Parathyroid adenoma (tissue), 2 donors: ENCODE results near the gene HOXA6.
A peak's percentile ranks its signal among the peaks of the same experiment; 100 is the strongest.

Experiments
- H2AFZ ChIP-seq: fragments of 300-600 bp; sonication (generic); one replicate; pipeline ENCODE4 v1.7.0; 2017; ENCODE audit warnings: antibody characterized with exemption, mild to moderate bottlenecking
- H3K27ac ChIP-seq: fragments of 300-600 bp; sonication (generic); one replicate; pipeline ENCODE4 v1.7.0; 2017
- H3K27me3 ChIP-seq: fragments of 300-600 bp; sonication (generic); one replicate; pipeline ENCODE4 v1.7.0; 2017; ENCODE audit warnings: low read length; ENCODE audit not compliant: control insufficient read depth, insufficient read depth
- H3K36me3 ChIP-seq: fragments of 300-600 bp; sonication (generic); one replicate; pipeline ENCODE4 v1.7.0; 2017; ENCODE audit warnings: low read length; ENCODE audit not compliant: control insufficient read depth, insufficient read depth
- H3K4me1 ChIP-seq: fragments of 300-600 bp; sonication (generic); one replicate; pipeline ENCODE4 v1.7.0; 2017; ENCODE audit warnings: control low read depth
- H3K4me2 ChIP-seq: fragments of 300-600 bp; sonication (generic); one replicate; pipeline ENCODE4 v1.7.0; 2017; ENCODE audit warnings: low read length
- H3K4me3 ChIP-seq: fragments of 300-600 bp; sonication (generic); one replicate; pipeline ENCODE4 v1.7.0; 2017; ENCODE audit warnings: low read depth, low read length
- H3K79me2 ChIP-seq: fragments of 300-600 bp; sonication (generic); one replicate; pipeline ENCODE4 v1.7.0; 2017; ENCODE audit warnings: control low read depth
- H3K9ac ChIP-seq: fragments of 300-600 bp; sonication (generic); one replicate; pipeline ENCODE4 v1.7.0; 2017; ENCODE audit warnings: mild to moderate bottlenecking
- H3K9me3 ChIP-seq: fragments of 300-600 bp; sonication (generic); one replicate; pipeline ENCODE4 v1.7.0; 2017; ENCODE audit warnings: low read length; ENCODE audit not compliant: control insufficient read depth
- CTCF ChIP-seq: fragments of 300-600 bp; sonication (generic); IDR thresholded peaks from one replicate; pipeline ENCODE4 v1.7.0; 2017; ENCODE audit warnings: antibody characterized with exemption, mild to moderate bottlenecking
- donor health status: primary hyperparathyroidism.

Gene HOXA6

GRCh38 chr7:27145165-27145913 lies 2.2 kb downstream of the HOXA6 start:
- no peaks in the 10 kb centered on the region for H3K79me2 ChIP-seq
- H3K4me2 ChIP-seq, result no peak overlapping the region
- no peak for TF ChIP-seq CTCF
- no peaks in the 10 kb centered on the region for H3K9me3 ChIP-seq
- no peak overlapping the region for H3K27ac ChIP-seq
- no peaks in the 10 kb centered on the region for H3K36me3 ChIP-seq
- H3K4me1 ChIP-seq, result no peaks in the 10 kb centered on the region
- H3K9ac ChIP-seq, result no peak overlapping the region
- no peak overlapping the region for H2AFZ ChIP-seq
- no peaks in the 10 kb centered on the region for H3K27me3 ChIP-seq
- H3K4me3 ChIP-seq, result no peak overlapping the region

GRCh38 chr7:27144781-27145164 lies 2.8 kb downstream of the HOXA6 start:
- Histone ChIP-seq H3K27me3 (no peaks in the 10 kb centered on the region), H3K4me3 (no peak overlapping the region), H3K4me2 (no peak overlapping the region), H3K27ac (no peak overlapping the region), H3K36me3 (no peaks in the 10 kb centered on the region), H3K4me1 (no peaks in the 10 kb centered on the region), H2AFZ (no peak overlapping the region), H3K9me3 (no peaks in the 10 kb centered on the region), H3K79me2 (no peaks in the 10 kb centered on the region), H3K9ac (no peak overlapping the region)
- TF ChIP-seq CTCF, result no peak

- peak overlapping the region; percentile 43 for H3K4me2 ChIP-seq
- no peaks in the 10 kb centered on the region for H3K4me1 ChIP-seq
- H3K27ac ChIP-seq, result no peak overlapping the region
- no peak for TF ChIP-seq CTCF
- no peaks in the 10 kb centered on the region for H3K27me3 ChIP-seq
- peak overlapping the region; percentile 80 for H3K4me3 ChIP-seq
- H3K9ac ChIP-seq, result no peak overlapping the region
- no peaks in the 10 kb centered on the region for H3K79me2 ChIP-seq
- no peak overlapping the region for H2AFZ ChIP-seq
- H3K36me3 ChIP-seq, result no peaks in the 10 kb centered on the region
- H3K9me3 ChIP-seq, result no peaks in the 10 kb centered on the region
Observed at GRCh38 chr7:27143950-27144780, 3.4 kb downstream of the HOXA6 start.

GRCh38 chr7:27143023-27143949 lies 4.3 kb downstream of the HOXA6 start, which contains the start of gene HOXA5:
Gene HOXA5 (minus strand): TSS chr7:27143681. CDS start chr7:27143607, 74 bp downstream.
- Histone ChIP-seq H3K4me3 (peak within 1 kb of the TSS; percentile 80), H3K27me3 (no peaks in the 10 kb centered on the region), H3K9ac (no peak within 1 kb of the TSS), H3K9me3 (no peaks in the 10 kb centered on the region), H2AFZ (peak within 1 kb of the TSS; percentile 5), H3K36me3 (no peaks in the 10 kb centered on the region), H3K79me2 (no peaks in the 10 kb centered on the region), H3K4me2 (peak within 1 kb of the TSS; percentile 91), H3K27ac (no peak within 1 kb of the TSS), H3K4me1 (no peaks in the 10 kb centered on the region)
- TF ChIP-seq CTCF, result peak; percentile 21
